ENCODE data around the gene MALRD1. TPM values are rescaled to one million over a fixed set of nuclear protein-coding genes. Genes with fewer than 3 reads are reported as not detected.

MALRD1 gene
- total RNA-seq, 1 experiment from 2014 or later: 0.69 TPM

- H3K36me3 ChIP-seq (replicated peaks; ENCODE audit: control insufficient read depth, insufficient read depth, low read length): no peaks in the 10 kb centered on the region
- no peaks in the 10 kb centered on the region for H3K27me3 ChIP-seq (ENCODE audit: control insufficient read depth, insufficient read depth, low read length)
- no peak for DNase-seq
- H3K4me3 ChIP-seq (ENCODE audit: insufficient read depth, low read depth, low read length): no peak overlapping the region
Observed at GRCh38 chr10:19417740-19418139, 369.1 kb downstream of the MALRD1 start.

DNA sequence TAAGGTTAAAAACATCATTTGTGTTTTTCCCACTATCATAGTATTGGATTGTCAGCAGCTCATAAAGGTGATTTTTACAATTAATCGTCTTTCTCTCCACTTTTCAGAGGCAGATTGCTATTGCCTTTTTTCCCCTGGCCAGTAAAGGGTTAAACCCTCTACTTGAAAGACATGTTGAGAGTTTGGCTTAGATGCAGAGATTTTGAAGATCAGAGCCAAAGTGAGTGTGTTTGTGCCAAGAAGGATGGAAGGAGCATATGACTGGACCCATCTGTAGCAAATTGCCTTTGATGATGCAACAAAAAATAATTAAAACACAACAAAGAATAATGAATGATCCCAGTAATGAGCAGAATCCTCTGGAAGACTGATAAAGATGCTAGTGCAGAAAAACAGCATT lies 373.1 kb downstream of the MALRD1 start:
- Histone ChIP-seq H3K36me3 (replicated peaks; ENCODE audit: control insufficient read depth, insufficient read depth, low read length) (no peaks in the 10 kb centered on the region), H3K4me3 (ENCODE audit: insufficient read depth, low read depth, low read length) (no peak overlapping the region), H3K27me3 (ENCODE audit: control insufficient read depth, insufficient read depth, low read length) (no peaks in the 10 kb centered on the region)
- DNase-seq: no peak

DNA sequence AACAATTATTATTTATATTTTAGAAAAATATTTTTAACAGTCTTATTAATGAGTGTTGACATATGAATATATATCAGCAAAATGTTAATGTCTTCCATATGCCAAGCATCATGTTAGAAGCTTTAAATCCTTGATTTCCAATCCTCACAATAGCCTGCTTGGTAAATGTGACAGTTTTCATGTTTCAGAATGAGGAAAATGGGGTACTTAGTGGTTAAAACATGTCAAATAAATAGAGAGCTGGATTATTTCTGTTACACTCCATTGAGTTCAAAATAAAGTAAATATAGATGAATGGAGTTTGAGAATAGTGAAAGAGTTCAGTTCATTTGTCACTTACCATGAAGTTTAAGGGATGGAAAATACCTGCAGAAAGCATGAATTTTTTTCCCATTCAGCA lies 377.4 kb downstream of the MALRD1 start:
- no peak overlapping the region for H3K4me3 ChIP-seq (ENCODE audit: insufficient read depth, low read depth, low read length)
- DNase-seq: no peak
- H3K36me3 ChIP-seq (replicated peaks; ENCODE audit: control insufficient read depth, insufficient read depth, low read length): no peaks in the 10 kb centered on the region
- no peaks in the 10 kb centered on the region for H3K27me3 ChIP-seq (ENCODE audit: control insufficient read depth, insufficient read depth, low read length)

- H3K4me3 ChIP-seq (ENCODE audit: insufficient read depth, low read depth, low read length): no peak overlapping the region
- H3K36me3 ChIP-seq (replicated peaks; ENCODE audit: control insufficient read depth, insufficient read depth, low read length): no peaks in the 10 kb centered on the region
- no peak for DNase-seq
- H3K27me3 ChIP-seq (ENCODE audit: control insufficient read depth, insufficient read depth, low read length): no peaks in the 10 kb centered on the region
Observed at GRCh38 chr10:19431622-19432351, 383.2 kb downstream of the MALRD1 start.

DNA sequence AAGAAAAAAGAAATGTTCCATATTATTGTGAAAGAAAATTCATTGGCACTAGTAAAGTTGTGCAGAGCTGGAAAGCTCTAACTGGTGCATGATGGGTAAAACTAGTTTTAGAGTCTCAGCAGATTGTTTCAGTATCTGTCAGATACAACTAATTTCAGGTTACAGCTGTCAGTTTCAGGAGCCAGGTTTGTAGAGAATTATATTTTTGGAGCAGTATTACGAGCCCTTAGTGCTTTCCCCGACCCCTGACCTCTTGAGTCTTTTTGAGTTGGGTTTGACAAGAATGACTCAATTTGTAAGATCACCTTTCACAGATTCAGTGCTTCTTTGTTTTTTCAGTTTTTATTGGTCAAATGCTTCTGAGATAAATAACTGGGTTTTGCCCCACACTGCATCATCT lies 401.3 kb downstream of the MALRD1 start:
- no peaks in the 10 kb centered on the region for H3K27me3 ChIP-seq (ENCODE audit: control insufficient read depth, insufficient read depth, low read length)
- H3K4me3 ChIP-seq (ENCODE audit: insufficient read depth, low read depth, low read length): no peak overlapping the region

GRCh38 chr10:19451356-19451755 lies 402.8 kb downstream of the MALRD1 start:
- Histone ChIP-seq H3K36me3 (replicated peaks; ENCODE audit: control insufficient read depth, insufficient read depth, low read length) (no peaks in the 10 kb centered on the region), H3K4me3 (ENCODE audit: insufficient read depth, low read depth, low read length) (no peak overlapping the region), H3K27me3 (ENCODE audit: control insufficient read depth, insufficient read depth, low read length) (no peaks in the 10 kb centered on the region)
- DNase-seq: no peak

More for the DNA sequence above, 401.3 kb downstream of the MALRD1 start:
- no peaks in the 10 kb centered on the region for H3K36me3 ChIP-seq (replicated peaks; ENCODE audit: control insufficient read depth, insufficient read depth, low read length)
- no peak for DNase-seq

DNA sequence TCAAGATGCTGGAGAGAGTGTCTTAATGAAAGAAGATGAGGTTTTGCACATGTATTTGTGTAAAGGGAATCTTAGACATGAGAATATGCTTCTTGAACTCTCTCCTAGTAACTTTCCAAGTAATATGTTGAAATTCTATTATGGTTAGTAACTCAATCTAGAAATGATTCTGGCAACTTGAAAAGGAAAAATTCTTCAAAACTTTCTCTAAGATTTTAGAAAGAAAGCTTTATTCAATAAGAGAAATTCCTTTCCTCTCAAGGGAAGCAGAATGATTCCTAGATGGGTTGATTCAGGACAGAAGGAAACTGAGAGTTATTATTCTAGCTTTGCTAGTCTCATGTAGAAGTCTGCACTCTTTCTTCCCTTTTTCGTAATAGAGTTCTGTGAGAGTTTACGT lies 403.3 kb downstream of the MALRD1 start:
- Histone ChIP-seq H3K4me3 (ENCODE audit: insufficient read depth, low read depth, low read length) (no peak overlapping the region), H3K27me3 (ENCODE audit: control insufficient read depth, insufficient read depth, low read length) (no peaks in the 10 kb centered on the region), H3K36me3 (replicated peaks; ENCODE audit: control insufficient read depth, insufficient read depth, low read length) (no peaks in the 10 kb centered on the region)
- no peak for DNase-seq

DNA sequence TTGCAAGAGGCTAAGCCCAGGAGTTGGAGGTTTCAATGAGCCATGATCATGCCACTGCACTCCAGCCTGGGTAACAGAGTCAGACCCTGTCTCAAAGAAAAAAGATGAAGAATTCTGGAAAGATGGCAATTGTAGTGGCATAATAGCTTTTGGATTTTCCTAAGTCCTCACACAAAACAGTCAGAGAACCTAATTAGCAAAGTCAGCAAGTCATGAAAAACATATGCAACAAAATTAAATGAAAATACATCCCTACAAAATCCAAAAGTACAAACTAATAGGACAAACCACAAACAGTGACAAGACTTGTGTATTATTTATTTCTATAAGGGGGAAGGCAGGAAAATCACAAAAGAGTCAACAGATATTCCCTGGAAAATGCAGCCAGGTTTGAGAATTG lies 405.4 kb downstream of the MALRD1 start:
- H3K4me3 ChIP-seq (ENCODE audit: insufficient read depth, low read depth, low read length): no peak overlapping the region
- H3K27me3 ChIP-seq (ENCODE audit: control insufficient read depth, insufficient read depth, low read length): no peaks in the 10 kb centered on the region
- H3K36me3 ChIP-seq (replicated peaks; ENCODE audit: control insufficient read depth, insufficient read depth, low read length): no peaks in the 10 kb centered on the region
- no peak for DNase-seq

GRCh38 chr10:19461588-19461987 lies 413.0 kb downstream of the MALRD1 start:
- no peak for DNase-seq
- Histone ChIP-seq H3K36me3 (replicated peaks; ENCODE audit: control insufficient read depth, insufficient read depth, low read length) (no peaks in the 10 kb centered on the region), H3K27me3 (ENCODE audit: control insufficient read depth, insufficient read depth, low read length) (no peaks in the 10 kb centered on the region), H3K4me3 (ENCODE audit: insufficient read depth, low read depth, low read length) (no peak overlapping the region)

DNA sequence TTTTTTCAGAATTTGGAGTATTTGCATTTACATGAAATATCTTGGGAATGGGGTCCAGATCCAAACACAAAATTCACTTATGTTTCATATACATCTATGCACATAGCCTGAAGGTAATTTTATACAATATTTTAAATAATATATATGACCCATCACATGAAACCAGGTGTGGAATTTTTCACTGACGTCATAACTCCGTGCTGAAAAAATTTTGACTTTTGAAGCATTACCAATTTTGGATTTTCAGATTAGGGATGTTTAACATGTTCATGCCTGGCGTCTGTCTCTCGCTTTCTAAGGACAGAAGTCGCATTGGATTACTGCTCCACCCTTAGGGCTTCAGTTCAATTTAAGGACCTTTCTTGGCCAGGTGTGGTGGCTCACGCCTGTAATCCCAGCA lies 418.1 kb downstream of the MALRD1 start:
- no peak for DNase-seq
- Histone ChIP-seq H3K27me3 (ENCODE audit: control insufficient read depth, insufficient read depth, low read length) (no peaks in the 10 kb centered on the region), H3K4me3 (ENCODE audit: insufficient read depth, low read depth, low read length) (no peak overlapping the region), H3K36me3 (replicated peaks; ENCODE audit: control insufficient read depth, insufficient read depth, low read length) (no peaks in the 10 kb centered on the region)

GRCh38 chr10:19468413-19468812 lies 419.8 kb downstream of the MALRD1 start:
- Histone ChIP-seq H3K36me3 (replicated peaks; ENCODE audit: control insufficient read depth, insufficient read depth, low read length) (no peaks in the 10 kb centered on the region), H3K4me3 (ENCODE audit: insufficient read depth, low read depth, low read length) (no peak overlapping the region), H3K27me3 (ENCODE audit: control insufficient read depth, insufficient read depth, low read length) (no peaks in the 10 kb centered on the region)
- DNase-seq: no peak

GRCh38 chr10:19469521-19469920 lies 420.9 kb downstream of the MALRD1 start:
- no peaks in the 10 kb centered on the region for H3K36me3 ChIP-seq (replicated peaks; ENCODE audit: control insufficient read depth, insufficient read depth, low read length)
- H3K4me3 ChIP-seq (ENCODE audit: insufficient read depth, low read depth, low read length): no peak overlapping the region
- no peak for DNase-seq
- no peaks in the 10 kb centered on the region for H3K27me3 ChIP-seq (ENCODE audit: control insufficient read depth, insufficient read depth, low read length)

DNA sequence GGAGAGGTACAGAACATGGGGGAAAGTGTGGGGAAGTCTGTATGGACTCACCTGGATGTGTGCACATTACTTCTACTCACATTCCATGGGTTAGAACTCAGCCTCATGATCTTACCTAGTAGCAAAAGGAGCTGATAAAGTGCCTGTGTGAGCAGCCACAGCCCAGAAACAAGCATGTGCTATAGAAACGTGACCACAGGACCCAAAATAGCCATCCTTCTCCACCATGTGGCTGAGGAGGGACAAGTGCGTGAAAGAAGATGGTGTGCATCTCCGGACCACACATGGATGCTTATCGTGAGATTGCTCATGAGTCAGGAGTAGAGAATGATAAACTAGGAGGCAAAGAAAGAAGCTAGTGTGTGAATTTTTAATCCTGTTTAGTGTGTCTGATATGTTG lies 431.3 kb downstream of the MALRD1 start:
- DNase-seq: no peak
- Histone ChIP-seq H3K4me3 (ENCODE audit: insufficient read depth, low read depth, low read length) (no peak overlapping the region), H3K36me3 (replicated peaks; ENCODE audit: control insufficient read depth, insufficient read depth, low read length) (no peaks in the 10 kb centered on the region), H3K27me3 (ENCODE audit: control insufficient read depth, insufficient read depth, low read length) (no peaks in the 10 kb centered on the region)

GRCh38 chr10:19480353-19480752 lies 431.8 kb downstream of the MALRD1 start:
- DNase-seq: no peak
- H3K36me3 ChIP-seq (replicated peaks; ENCODE audit: control insufficient read depth, insufficient read depth, low read length): no peaks in the 10 kb centered on the region

GRCh38 chr10:19483421-19483820 lies 434.8 kb downstream of the MALRD1 start:
- no peak overlapping the region for H3K4me3 ChIP-seq (ENCODE audit: insufficient read depth, low read depth, low read length)

More at GRCh38 chr10:19480353-19480752, 431.8 kb downstream of the MALRD1 start:
- H3K4me3 ChIP-seq (ENCODE audit: insufficient read depth, low read depth, low read length): no peak overlapping the region
- no peaks in the 10 kb centered on the region for H3K27me3 ChIP-seq (ENCODE audit: control insufficient read depth, insufficient read depth, low read length)

More at GRCh38 chr10:19483421-19483820, 434.8 kb downstream of the MALRD1 start:
- Histone ChIP-seq H3K36me3 (replicated peaks; ENCODE audit: control insufficient read depth, insufficient read depth, low read length) (no peaks in the 10 kb centered on the region), H3K27me3 (ENCODE audit: control insufficient read depth, insufficient read depth, low read length) (no peaks in the 10 kb centered on the region)
- DNase-seq: no peak
